Prostate gland (tissue), 2 donors: ENCODE measurements around the gene TRABD.

Experiments
- CTCF ChIP-seq, 4 experiments: fragments of 200-600 bp in 2 of 4; fragments of 450-650 bp in 2 of 4; sonication (generic) in 2 of 4; IDR thresholded peaks; 1 replicate in 3 of 4; 2 replicates in 1 of 4; pipeline ENCODE4 v1.5.1; 2016 to 2019; ENCODE audit warnings: antibody characterized with exemption in 4 of 4, mild to moderate bottlenecking in 2 of 4, moderate library complexity in 2 of 4
- POLR2A ChIP-seq: fragments of 450-650 bp; IDR thresholded peaks from one replicate; pipeline ENCODE4 v1.6.1; 2016; ENCODE audit warnings: antibody characterized with exemption, mild to moderate bottlenecking
- POLR2AphosphoS5 ChIP-seq: sonication (generic); formaldehyde crosslinking; IDR thresholded peaks from one replicate; pipeline ENCODE4 v1.6.1; 2017; ENCODE audit warnings: antibody characterized with exemption

- no peak for TF ChIP-seq POLR2A
- TF ChIP-seq POLR2AphosphoS5, result no peak
- TF ChIP-seq CTCF (IDR thresholded peaks at IDR 0.05), result no peak
Observed at GRCh38 chr22:50160947-50161346, 24.8 kb upstream of the TRABD start.
